ENCODE measurements around the gene MRPS31. TPM values are rescaled to one million over a fixed set of nuclear protein-coding genes. Genes with fewer than 3 reads are reported as not detected.
A peak's percentile ranks its signal among the peaks of the same experiment; 100 is the strongest.

Gene MRPS31
- total RNA-seq, 2 donors from 2014 or later: 19.2 to 19.9 TPM

DNA sequence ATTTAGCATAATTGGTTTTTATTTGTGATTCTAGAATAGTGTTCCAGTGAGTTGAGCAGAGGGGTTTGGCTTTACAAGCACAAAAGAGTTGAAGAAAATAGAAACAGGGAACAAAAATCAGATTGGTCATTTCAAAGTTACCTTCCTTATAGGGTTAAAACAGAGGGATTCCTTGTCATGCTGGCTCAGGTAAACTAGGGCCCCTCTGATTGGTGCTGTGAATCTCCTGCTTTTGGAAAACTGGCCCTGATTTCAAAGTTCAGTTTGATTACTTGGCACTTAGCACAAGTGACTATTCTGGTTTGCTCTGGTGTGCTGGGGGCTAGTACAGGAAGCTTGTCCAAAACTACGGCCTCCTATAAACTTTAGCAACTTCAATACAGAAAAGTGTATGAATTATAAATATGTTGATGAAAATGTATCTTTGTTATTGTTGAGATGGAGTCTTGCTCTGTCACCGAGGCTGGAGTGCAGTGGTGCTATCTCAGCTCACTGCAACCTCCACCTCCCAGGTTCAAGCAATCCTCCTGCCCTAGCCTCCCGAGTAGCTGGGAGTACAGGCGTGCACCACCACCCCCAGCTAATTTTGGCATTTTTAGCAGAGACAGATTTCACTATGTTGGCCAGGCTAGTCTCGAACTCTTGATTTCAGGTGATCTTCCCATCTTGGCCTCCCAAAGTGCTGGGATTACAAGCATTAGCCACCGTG is 1.9 kb upstream of the MRPS31 start:
- no peak for TF ChIP-seq CTCF (IDR thresholded peaks at IDR 0.05)
- no peak for TF ChIP-seq POLR2A (IDR thresholded peaks at IDR 0.05)
- no peak for TF ChIP-seq POLR2AphosphoS5 (IDR thresholded peaks at IDR 0.05)
- no peak for DNase-seq (ENCODE audit: low spot score)
- Histone ChIP-seq H3K4me3 (no peak overlapping the region), H3K4me1 (replicated peaks) (peaks cover 2% of the 10 kb centered on the region), H3K27me3 (replicated peaks; ENCODE audit: insufficient read depth) (no peaks in the 10 kb centered on the region), H3K9me3 (no peaks in the 10 kb centered on the region), H3K36me3 (no peaks in the 10 kb centered on the region), H3K27ac (no peak overlapping the region)
- intact Hi-C loops (cut with DNase I): no loop called here
- 86% methylated on average over 6 of the region's 6 CpGs for WGBS

DNA sequence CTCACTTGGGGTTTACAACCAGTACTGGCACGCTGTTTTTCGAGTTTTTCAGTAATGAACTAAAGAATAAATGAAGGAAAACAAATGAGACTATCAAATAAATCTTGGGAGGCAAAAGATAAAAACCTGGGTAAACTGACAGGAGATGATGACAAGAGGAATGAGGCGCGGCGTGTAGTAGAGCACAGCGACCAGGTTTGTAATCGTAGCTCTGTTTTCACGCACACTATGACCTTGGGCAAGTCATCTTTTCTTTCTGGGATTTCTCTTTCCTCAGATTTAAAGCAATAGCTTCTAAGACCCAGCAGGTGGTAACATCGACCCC is 419 bp downstream of the MRPS31 start:
- WGBS: 2% methylated on average over 9 of the region's 9 CpGs
- intact Hi-C loops (cut with DNase I): no loop called here
- TF ChIP-seq CTCF (IDR thresholded peaks at IDR 0.05): no peak
- no peak for TF ChIP-seq POLR2A (IDR thresholded peaks at IDR 0.05)
- no peak for TF ChIP-seq POLR2AphosphoS5 (IDR thresholded peaks at IDR 0.05)

GRCh38 chr13:40769970-40770369 is 1.0 kb downstream of the MRPS31 start:
- 78% methylated on average over 6 of the region's 6 CpGs for WGBS
- Histone ChIP-seq H3K27me3 (replicated peaks; ENCODE audit: insufficient read depth) (no peaks in the 10 kb centered on the region), H3K36me3 (no peaks in the 10 kb centered on the region), H3K27ac (no peak overlapping the region), H3K4me3 (peak overlapping the region; percentile 62 to 64), H3K4me1 (replicated peaks) (peaks cover 2% of the 10 kb centered on the region), H3K9me3 (no peaks in the 10 kb centered on the region)
- intact Hi-C loops (cut with DNase I): no loop called here
- TF ChIP-seq POLR2A (IDR thresholded peaks at IDR 0.05): no peak
- TF ChIP-seq CTCF (IDR thresholded peaks at IDR 0.05): no peak
- no peak for TF ChIP-seq POLR2AphosphoS5 (IDR thresholded peaks at IDR 0.05)
- no peak for DNase-seq (ENCODE audit: low spot score)

More for the DNA sequence above, 419 bp downstream of the MRPS31 start:
- H3K27me3 ChIP-seq (replicated peaks; ENCODE audit: insufficient read depth): no peaks in the 10 kb centered on the region
- peak overlapping the region; percentile 82 to 87 for H3K27ac ChIP-seq
- H3K4me1 ChIP-seq (replicated peaks): peaks cover 2% of the 10 kb centered on the region
- peak overlapping the region; percentile 62 to 64 for H3K4me3 ChIP-seq
- no peaks in the 10 kb centered on the region for H3K9me3 ChIP-seq
- DNase-seq (ENCODE audit: low spot score): no peak
- H3K36me3 ChIP-seq: no peaks in the 10 kb centered on the region

GRCh38 chr13:40765602-40766001 is 5.4 kb downstream of the MRPS31 start:
- Histone ChIP-seq H3K4me1 (replicated peaks) (peaks cover 2% of the 10 kb centered on the region), H3K27ac (no peak overlapping the region), H3K9me3 (no peaks in the 10 kb centered on the region), H3K36me3 (no peaks in the 10 kb centered on the region), H3K4me3 (no peak overlapping the region), H3K27me3 (replicated peaks; ENCODE audit: insufficient read depth) (no peaks in the 10 kb centered on the region)
- no peak for DNase-seq (ENCODE audit: low spot score)
- intact Hi-C loops (cut with DNase I): no loop called here
- WGBS: 92% methylated on average over 1 of the region's 1 CpG
- no peak for TF ChIP-seq CTCF (IDR thresholded peaks at IDR 0.05)
- TF ChIP-seq POLR2AphosphoS5 (IDR thresholded peaks at IDR 0.05): no peak
- no peak for TF ChIP-seq POLR2A (IDR thresholded peaks at IDR 0.05)

Measured in prostate gland (tissue), 2 donors.